ENCODE measurements around the gene ZNF593. TPM values are rescaled to one million over a fixed set of nuclear protein-coding genes. Genes with fewer than 3 reads are reported as not detected.

Gene ZNF593
- total and polyA plus RNA-seq, 9 of the 15 experiments (the other 6 are each of a cell fraction or from before 2014, with no cell fraction given): 9.8 to 334 (median 48.2) TPM

GRCh38 chr1:26169669-26170471, at the start of gene ZNF593 (continued):
- TF ChIP-seq, protein P1, sequence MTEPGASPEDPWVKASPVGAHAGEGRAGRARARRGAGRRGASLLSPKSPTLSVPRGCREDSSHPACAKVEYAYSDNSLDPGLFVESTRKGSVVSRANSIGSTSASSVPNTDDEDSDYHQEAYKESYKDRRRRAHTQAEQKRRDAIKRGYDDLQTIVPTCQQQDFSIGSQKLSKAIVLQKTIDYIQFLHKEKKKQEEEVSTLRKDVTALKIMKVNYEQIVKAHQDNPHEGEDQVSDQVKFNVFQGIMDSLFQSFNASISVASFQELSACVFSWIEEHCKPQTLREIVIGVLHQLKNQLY (CRISPR knock-in tag; conservative IDR thresholded peaks at IDR 0.05): peak in 1 of 2 experiments; percentile 50; a peak in 2 of 4 replicates
- no peak for TF ChIP-seq NR4A1 (CRISPR knock-in tag; IDR thresholded peaks at IDR 0.05)
- TF ChIP-seq NR4A1 (tag; IDR thresholded peaks at IDR 0.05): 0 out of 2 replicates have a peak, but pooled peaks have one; percentile 65
- peak; percentile 98 for TF ChIP-seq ZNF263 (CRISPR knock-in tag; IDR thresholded peaks at IDR 0.05; ENCODE audit: borderline replicate concordance)
- TF ChIP-seq ZNF408 (CRISPR knock-in tag; IDR thresholded peaks at IDR 0.05; ENCODE audit: low read depth): no peak
- peak; percentile 57 for TF ChIP-seq ZNF24 (IDR thresholded peaks at IDR 0.05)
- TF ChIP-seq SLC30A9 (CRISPR knock-in tag; IDR thresholded peaks at IDR 0.05): no peak
- TF ChIP-seq ZNF253 (CRISPR knock-in tag; conservative IDR thresholded peaks at IDR 0.05): 0 out of 2 replicates have a peak, but pooled peaks have one; percentile 49
- peak; percentile 100 for TF ChIP-seq JUN (IDR thresholded peaks at IDR 0.05; ENCODE audit: borderline replicate concordance, low read depth, low read length)
- TF ChIP-seq JUN (CRISPR knock-in tag; IDR thresholded peaks at IDR 0.05; ENCODE audit: borderline replicate concordance): peak; percentile 98
- TF ChIP-seq, protein P2, sequence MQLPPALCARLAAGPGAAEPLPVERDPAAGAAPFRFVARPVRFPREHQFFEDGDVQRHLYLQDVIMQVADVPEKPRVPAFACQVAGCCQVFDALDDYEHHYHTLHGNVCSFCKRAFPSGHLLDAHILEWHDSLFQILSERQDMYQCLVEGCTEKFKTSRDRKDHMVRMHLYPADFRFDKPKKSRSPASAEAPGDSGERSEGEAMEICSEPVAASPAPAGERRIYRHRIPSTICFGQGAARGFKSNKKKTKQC (CRISPR knock-in tag; IDR thresholded peaks at IDR 0.05): peak; percentile 51
- TF ChIP-seq, protein P3, sequence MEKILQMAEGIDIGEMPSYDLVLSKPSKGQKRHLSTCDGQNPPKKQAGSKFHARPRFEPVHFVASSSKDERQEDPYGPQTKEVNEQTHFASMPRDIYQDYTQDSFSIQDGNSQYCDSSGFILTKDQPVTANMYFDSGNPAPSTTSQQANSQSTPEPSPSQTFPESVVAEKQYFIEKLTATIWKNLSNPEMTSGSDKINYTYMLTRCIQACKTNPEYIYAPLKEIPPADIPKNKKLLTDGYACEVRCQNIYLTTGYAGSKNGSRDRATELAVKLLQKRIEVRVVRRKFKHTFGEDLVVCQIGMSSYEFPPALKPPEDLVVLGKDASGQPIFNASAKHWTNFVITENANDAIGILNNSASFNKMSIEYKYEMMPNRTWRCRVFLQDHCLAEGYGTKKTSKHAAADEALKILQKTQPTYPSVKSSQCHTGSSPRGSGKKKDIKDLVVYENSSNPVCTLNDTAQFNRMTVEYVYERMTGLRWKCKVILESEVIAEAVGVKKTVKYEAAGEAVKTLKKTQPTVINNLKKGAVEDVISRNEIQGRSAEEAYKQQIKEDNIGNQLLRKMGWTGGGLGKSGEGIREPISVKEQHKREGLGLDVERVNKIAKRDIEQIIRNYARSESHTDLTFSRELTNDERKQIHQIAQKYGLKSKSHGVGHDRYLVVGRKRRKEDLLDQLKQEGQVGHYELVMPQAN (IDR thresholded peaks at IDR 0.05; ENCODE audit: borderline replicate concordance): peak; percentile 100
- peak; percentile 94 for TF ChIP-seq CXXC5 (CRISPR knock-in tag; IDR thresholded peaks at IDR 0.05)
- peak; percentile 75 for TF ChIP-seq PML (IDR thresholded peaks at IDR 0.05; ENCODE audit: low read length)
- TF ChIP-seq MYC (IDR thresholded peaks at IDR 0.05; ENCODE audit: low read depth, low read length): peak; percentile 99
- peak; percentile 98 for TF ChIP-seq MYC (CRISPR knock-in tag; IDR thresholded peaks at IDR 0.05; ENCODE audit: borderline replicate concordance, low read depth)
- TF ChIP-seq NFRKB (IDR thresholded peaks at IDR 0.05; ENCODE audit: low read depth): 0 out of 2 replicates have a peak, but pooled peaks have one; percentile 46
- TF ChIP-seq ZNF395 (CRISPR knock-in tag; IDR thresholded peaks at IDR 0.05): peak; percentile 88
- TF ChIP-seq, protein P4, sequence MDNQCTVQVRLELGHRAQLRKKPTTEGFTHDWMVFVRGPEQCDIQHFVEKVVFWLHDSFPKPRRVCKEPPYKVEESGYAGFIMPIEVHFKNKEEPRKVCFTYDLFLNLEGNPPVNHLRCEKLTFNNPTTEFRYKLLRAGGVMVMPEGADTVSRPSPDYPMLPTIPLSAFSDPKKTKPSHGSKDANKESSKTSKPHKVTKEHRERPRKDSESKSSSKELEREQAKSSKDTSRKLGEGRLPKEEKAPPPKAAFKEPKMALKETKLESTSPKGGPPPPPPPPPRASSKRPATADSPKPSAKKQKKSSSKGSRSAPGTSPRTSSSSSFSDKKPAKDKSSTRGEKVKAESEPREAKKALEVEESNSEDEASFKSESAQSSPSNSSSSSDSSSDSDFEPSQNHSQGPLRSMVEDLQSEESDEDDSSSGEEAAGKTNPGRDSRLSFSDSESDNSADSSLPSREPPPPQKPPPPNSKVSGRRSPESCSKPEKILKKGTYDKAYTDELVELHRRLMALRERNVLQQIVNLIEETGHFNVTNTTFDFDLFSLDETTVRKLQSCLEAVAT (IDR thresholded peaks at IDR 0.05): 0 out of 4 replicates have a peak, but pooled peaks of 1 of the 2 experiments have one; percentile 50
- peak; percentile 80; the same call in 1 of the 2 replicates for TF ChIP-seq MBD2 (IDR thresholded peaks at IDR 0.05; ENCODE audit: borderline replicate concordance, low read depth)
- no peak for TF ChIP-seq MYBL2 (IDR thresholded peaks at IDR 0.05; ENCODE audit: low read depth)
- TF ChIP-seq MYBL2 (CRISPR knock-in tag; IDR thresholded peaks at IDR 0.05; ENCODE audit: borderline replicate concordance): no peak
